ENCODE results near the gene KAT2A. TPM values are rescaled to one million over a fixed set of nuclear protein-coding genes. Genes with fewer than 3 reads are reported as not detected.

Gene KAT2A
- total RNA-seq, 1 donor from 2014 or later, result 63.1 TPM

DNA sequence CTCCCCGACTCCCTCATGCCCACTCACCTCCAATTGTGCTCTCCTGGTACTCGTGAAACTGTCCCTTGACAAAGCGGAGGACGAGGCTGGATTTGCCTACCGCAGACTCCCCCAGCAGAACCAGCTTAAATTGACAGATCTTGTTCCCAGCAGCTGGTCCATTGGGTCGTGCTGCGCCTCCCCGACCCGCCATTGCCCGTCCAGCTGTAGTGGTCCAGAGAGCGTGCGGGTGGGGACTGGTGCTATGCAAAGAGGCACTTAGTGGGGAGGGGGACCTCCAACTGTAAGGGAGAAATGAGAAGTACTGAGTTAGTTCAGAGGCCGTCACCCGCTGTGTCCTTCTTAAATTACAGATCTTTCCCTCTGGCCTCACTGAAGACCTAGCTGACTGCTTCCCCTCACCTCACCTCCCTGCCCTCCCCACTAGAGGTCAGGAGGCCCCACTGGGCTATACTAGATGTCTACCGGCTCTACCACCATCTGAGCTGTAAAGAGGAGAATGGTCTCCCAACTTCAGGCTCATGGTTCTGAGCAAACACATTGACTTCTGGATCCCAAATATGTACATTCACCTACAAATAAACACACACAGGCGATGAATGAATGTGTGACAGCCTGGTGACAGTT, 9.3 kb upstream of the KAT2A start:
- no peak for DNase-seq (ENCODE audit: extremely low spot score in 2 of 2)
- peak overlapping the region; percentile 22 for H3K27ac ChIP-seq
- H3K4me3 ChIP-seq, result no peak overlapping the region
- H3K27me3 ChIP-seq, result no peaks in the 10 kb centered on the region
- no peaks in the 10 kb centered on the region for H3K9me3 ChIP-seq
- intact Hi-C loops (cut with DNase I), result no loop called here
- H3K4me1 ChIP-seq, result peaks cover 45% of the 10 kb centered on the region
- TF ChIP-seq POLR2AphosphoS5 (IDR thresholded peaks at IDR 0.05; ENCODE audit: insufficient read depth in 1 of 2, low read depth in 1 of 2) (no peak), POLR2A (IDR thresholded peaks at IDR 0.05) (no peak)
- H3K36me3 ChIP-seq, result peaks cover 0 to 53% of the 10 kb centered on the region in 2 donors

DNA sequence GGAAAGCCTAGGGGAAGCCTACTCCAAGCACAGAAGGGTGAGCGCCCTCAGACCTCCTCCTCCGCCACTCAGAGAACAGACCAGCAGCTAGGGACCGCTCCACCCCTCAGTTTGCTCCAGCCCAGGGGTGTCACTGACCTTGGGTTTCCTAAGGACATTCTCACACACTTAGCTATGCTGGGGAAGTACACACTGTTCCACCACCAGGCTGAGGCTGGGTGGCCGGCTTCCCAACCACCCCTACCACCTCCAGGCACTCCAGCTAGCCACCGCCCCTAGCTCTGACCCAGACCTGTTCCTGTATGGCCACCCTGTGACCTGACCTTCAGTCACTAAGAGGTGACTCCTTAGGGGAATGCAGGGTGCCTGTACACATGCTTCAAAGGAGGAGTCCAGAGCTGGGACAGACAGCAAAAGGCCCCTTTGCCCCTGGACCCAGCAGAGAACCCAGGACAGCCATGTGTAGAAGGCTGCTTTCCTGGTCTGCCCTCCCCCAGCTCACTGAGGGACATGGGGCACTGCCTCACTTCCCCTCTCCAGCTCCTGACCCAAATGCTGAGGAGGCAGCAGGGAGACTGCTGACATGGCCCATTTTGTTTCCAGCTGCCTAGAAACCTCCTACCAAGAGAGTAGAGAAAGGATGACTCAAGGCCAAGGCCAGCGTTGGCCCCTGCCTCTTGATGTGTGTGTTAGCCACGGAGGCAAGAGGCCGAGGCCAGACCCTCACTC, 8.1 kb upstream of the KAT2A start:
- H3K4me1 ChIP-seq, result peaks cover 42% of the 10 kb centered on the region
- intact Hi-C loops (cut with DNase I), result no loop called here
- H3K27ac ChIP-seq, result peak overlapping the region; percentile 22
- H3K4me3 ChIP-seq, result no peak overlapping the region
- no peaks in the 10 kb centered on the region for H3K9me3 ChIP-seq
- DNase-seq (ENCODE audit: extremely low spot score in 2 of 2), result no peak
- H3K27me3 ChIP-seq, result no peaks in the 10 kb centered on the region
- TF ChIP-seq POLR2AphosphoS5 (IDR thresholded peaks at IDR 0.05; ENCODE audit: insufficient read depth in 1 of 2, low read depth in 1 of 2) (peak; percentile 12 to 45), POLR2A (IDR thresholded peaks at IDR 0.05) (no peak)
- TF ChIP-seq, protein P1, sequence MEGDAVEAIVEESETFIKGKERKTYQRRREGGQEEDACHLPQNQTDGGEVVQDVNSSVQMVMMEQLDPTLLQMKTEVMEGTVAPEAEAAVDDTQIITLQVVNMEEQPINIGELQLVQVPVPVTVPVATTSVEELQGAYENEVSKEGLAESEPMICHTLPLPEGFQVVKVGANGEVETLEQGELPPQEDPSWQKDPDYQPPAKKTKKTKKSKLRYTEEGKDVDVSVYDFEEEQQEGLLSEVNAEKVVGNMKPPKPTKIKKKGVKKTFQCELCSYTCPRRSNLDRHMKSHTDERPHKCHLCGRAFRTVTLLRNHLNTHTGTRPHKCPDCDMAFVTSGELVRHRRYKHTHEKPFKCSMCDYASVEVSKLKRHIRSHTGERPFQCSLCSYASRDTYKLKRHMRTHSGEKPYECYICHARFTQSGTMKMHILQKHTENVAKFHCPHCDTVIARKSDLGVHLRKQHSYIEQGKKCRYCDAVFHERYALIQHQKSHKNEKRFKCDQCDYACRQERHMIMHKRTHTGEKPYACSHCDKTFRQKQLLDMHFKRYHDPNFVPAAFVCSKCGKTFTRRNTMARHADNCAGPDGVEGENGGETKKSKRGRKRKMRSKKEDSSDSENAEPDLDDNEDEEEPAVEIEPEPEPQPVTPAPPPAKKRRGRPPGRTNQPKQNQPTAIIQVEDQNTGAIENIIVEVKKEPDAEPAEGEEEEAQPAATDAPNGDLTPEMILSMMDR (IDR thresholded peaks at IDR 0.05), result no peak
- peaks cover 0 to 57% of the 10 kb centered on the region in 2 donors for H3K36me3 ChIP-seq

DNA sequence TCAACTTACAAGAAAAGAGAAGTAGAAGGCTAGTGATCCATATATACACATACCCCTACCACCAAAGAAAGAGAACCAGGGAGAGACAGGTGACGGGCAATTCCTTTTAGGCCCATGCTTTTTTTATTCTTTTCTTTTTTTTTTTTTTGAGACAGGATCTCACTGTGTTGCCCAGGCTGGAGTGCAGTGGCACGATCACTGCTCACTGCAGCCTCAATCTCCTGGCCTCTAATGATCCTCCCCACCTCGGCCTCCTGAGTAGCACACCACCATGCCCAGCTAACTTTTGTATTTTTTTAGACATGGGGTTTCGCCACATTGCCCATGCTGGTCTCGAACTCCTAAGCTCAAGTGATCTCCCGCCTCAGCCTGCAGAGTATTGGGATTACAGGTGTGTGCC, 6.2 kb upstream of the KAT2A start:
- Histone ChIP-seq H3K9me3 (no peaks in the 10 kb centered on the region), H3K4me3 (no peak overlapping the region), H3K36me3 (peaks cover 0 to 57% of the 10 kb centered on the region in 2 donors), H3K4me1 (peaks cover 23% of the 10 kb centered on the region), H3K27me3 (no peaks in the 10 kb centered on the region), H3K27ac (no peak overlapping the region)
- no peak for DNase-seq (ENCODE audit: extremely low spot score in 2 of 2)
- intact Hi-C loops (cut with DNase I), result no loop called here
- no peak for TF ChIP-seq POLR2AphosphoS5 (IDR thresholded peaks at IDR 0.05; ENCODE audit: insufficient read depth in 1 of 2, low read depth in 1 of 2)
- no peak for TF ChIP-seq POLR2A (IDR thresholded peaks at IDR 0.05)
- TF ChIP-seq, protein P1 (IDR thresholded peaks at IDR 0.05), result no peak

DNA sequence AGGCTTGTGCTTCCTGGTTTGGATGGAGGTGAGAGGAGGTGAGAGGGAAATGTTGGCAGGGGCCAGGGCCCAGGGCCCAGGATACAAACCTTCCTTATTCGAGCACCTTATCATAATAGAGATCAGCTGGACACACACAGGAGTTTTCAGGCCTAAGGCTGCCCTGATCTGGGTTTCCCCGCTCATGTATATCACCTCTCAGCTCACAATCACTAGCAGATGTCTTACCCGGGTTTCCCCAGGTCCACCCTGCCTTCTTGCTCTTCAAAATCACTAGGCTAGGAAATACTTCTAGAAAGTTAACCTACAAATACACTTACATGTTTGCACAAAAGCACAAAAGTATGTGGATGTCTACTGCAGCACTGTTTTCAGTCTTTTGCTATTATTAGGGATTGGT, 5.7 kb upstream of the KAT2A start:
- H3K36me3 ChIP-seq, result peaks cover 0 to 57% of the 10 kb centered on the region in 2 donors
- intact Hi-C loops (cut with DNase I), result no loop called here
- peaks cover 23% of the 10 kb centered on the region for H3K4me1 ChIP-seq

DNA sequence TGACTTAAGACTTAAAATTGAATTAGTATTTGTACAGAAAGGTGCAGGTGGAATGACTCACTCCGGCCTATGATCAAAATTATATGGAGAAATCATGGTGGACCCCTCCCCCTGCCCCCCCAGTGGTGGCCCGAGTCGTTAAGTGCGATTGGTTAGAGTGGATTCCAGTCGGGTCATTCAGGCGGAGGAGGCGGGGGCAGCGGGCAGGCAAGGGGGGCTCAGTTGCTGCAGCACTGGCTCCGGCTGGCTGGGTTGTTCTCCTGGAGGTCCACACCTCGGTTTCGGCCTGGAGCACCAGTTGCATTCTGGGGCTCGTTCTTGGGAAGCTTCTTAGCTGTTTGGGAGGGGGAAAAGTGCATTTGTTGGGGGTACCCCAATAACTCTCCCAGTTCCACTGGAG, 4.4 kb upstream of the KAT2A start:
- no peak overlapping the region for H3K27ac ChIP-seq
- H3K36me3 ChIP-seq, result peaks cover 0 to 54% of the 10 kb centered on the region in 2 donors
- no peak overlapping the region for H3K4me3 ChIP-seq
- H3K9me3 ChIP-seq, result no peaks in the 10 kb centered on the region
- H3K27me3 ChIP-seq, result no peaks in the 10 kb centered on the region
- intact Hi-C loops (cut with DNase I), result no loop called here
- TF ChIP-seq, protein P1 (IDR thresholded peaks at IDR 0.05), result no peak
- no peak for TF ChIP-seq POLR2A (IDR thresholded peaks at IDR 0.05)
- no peak for TF ChIP-seq POLR2AphosphoS5 (IDR thresholded peaks at IDR 0.05; ENCODE audit: insufficient read depth in 1 of 2, low read depth in 1 of 2)
- no peak for DNase-seq (ENCODE audit: extremely low spot score in 2 of 2)
- peaks cover 20% of the 10 kb centered on the region for H3K4me1 ChIP-seq

More for the DNA sequence above, 5.7 kb upstream of the KAT2A start:
- no peak overlapping the region for H3K27ac ChIP-seq
- no peak overlapping the region for H3K4me3 ChIP-seq
- TF ChIP-seq POLR2AphosphoS5 (IDR thresholded peaks at IDR 0.05; ENCODE audit: insufficient read depth in 1 of 2, low read depth in 1 of 2) (no peak), POLR2A (IDR thresholded peaks at IDR 0.05) (no peak)
- TF ChIP-seq, protein P1 (IDR thresholded peaks at IDR 0.05), result no peak
- no peaks in the 10 kb centered on the region for H3K9me3 ChIP-seq
- no peak for DNase-seq (ENCODE audit: extremely low spot score in 2 of 2)
- no peaks in the 10 kb centered on the region for H3K27me3 ChIP-seq
